IPS-NIHi11 (cell line): ENCODE data around the gene CENPN.

Experiments used
- DNase-seq: peaks from one replicate; pipeline ENCODE4 v3.0.0; 2012; ENCODE audit warnings: mixed read lengths, low spot score

The CENPN gene

GRCh38 chr16:80991792-80992430, 15.1 kb upstream of the CENPN start:
- no peak for DNase-seq

GRCh38 chr16:80992676-80993293, 14.2 kb upstream of the CENPN start:
- DNase-seq = no peak

- DNase-seq = no peak
These were observed 13.7 kb upstream of the CENPN start for GRCh38 chr16:80993307-80993706.

GRCh38 chr16:80993834-80994233, 13.2 kb upstream of the CENPN start:
- no peak for DNase-seq

- DNase-seq = no peak
These were observed 12.6 kb upstream of the CENPN start for GRCh38 chr16:80994451-80994850.

GRCh38 chr16:80996688-80997138, 10.3 kb upstream of the CENPN start:
- no peak for DNase-seq

- DNase-seq = no peak
These were observed 9.7 kb upstream of the CENPN start for GRCh38 chr16:80997139-80997798.

- no peak for DNase-seq
These were observed 8.9 kb upstream of the CENPN start for GRCh38 chr16:80997964-80998620.

- no peak for DNase-seq
These were observed 6.1 kb upstream of the CENPN start for GRCh38 chr16:81000873-81001272.

GRCh38 chr16:81001330-81001729, 5.7 kb upstream of the CENPN start:
- no peak for DNase-seq

- DNase-seq = no peak
These were observed 4.0 kb upstream of the CENPN start for GRCh38 chr16:81003064-81003463.

GRCh38 chr16:81003610-81004460, 3.2 kb upstream of the CENPN start:
- no peak for DNase-seq

- peak; percentile 28 for DNase-seq
These were observed 2.2 kb upstream of the CENPN start for GRCh38 chr16:81004646-81005353.

GRCh38 chr16:81005610-81006161, 1.3 kb upstream of the CENPN start:
- DNase-seq = no peak

- DNase-seq = peak; percentile 59
These were observed 702 bp upstream of the CENPN start for GRCh38 chr16:81006211-81006812.

GRCh38 chr16:81008505-81008789, 1.4 kb downstream of the CENPN start:
- no peak for DNase-seq

- DNase-seq = no peak
These were observed 6.0 kb downstream of the CENPN start for GRCh38 chr16:81012974-81013373.

- DNase-seq = no peak
These were observed 7.7 kb downstream of the CENPN start for GRCh38 chr16:81014672-81015071.

GRCh38 chr16:81018496-81018895, 11.5 kb downstream of the CENPN start:
- DNase-seq = no peak

- no peak for DNase-seq
These were observed 19.4 kb downstream of the CENPN start for GRCh38 chr16:81026429-81026828.
